Panc1 (cell line): ENCODE measurements around the gene SCP2.

Source experiments
- CTCF ChIP-seq: fragments of 450-650 bp; IDR thresholded peaks from 2 replicates; pipeline ENCODE4 v1.5.1; 2017; ENCODE audit warnings: mild to moderate bottlenecking
- POLR2AphosphoS5 ChIP-seq: IDR thresholded peaks from 2 replicates; pipeline ENCODE4 v1.6.1; 2012; ENCODE audit warnings: mild to moderate bottlenecking, low read depth, low read length, moderate library complexity
- SIN3A ChIP-seq: IDR thresholded peaks from 2 replicates; pipeline ENCODE4 v1.6.1; 2012; ENCODE audit warnings: low read depth, mild to moderate bottlenecking, low read length, moderate library complexity, borderline replicate concordance; ENCODE audit not compliant: insufficient read depth

GRCh38 chr1:53043271-53043670 is 116.2 kb downstream of the SCP2 start:
- TF ChIP-seq CTCF: no peak
- no peak for TF ChIP-seq SIN3A
- TF ChIP-seq POLR2AphosphoS5: no peak
